ENCODE results near the gene SH2D4B. TPM values are rescaled to one million over a fixed set of nuclear protein-coding genes. Genes with fewer than 3 reads are reported as not detected.

SH2D4B gene
- total and polyA plus RNA-seq, 7 donors: 0.06 to 0.33 TPM; not detected in 5

GRCh38 chr10:80509403-80510161, 28.1 kb upstream of the SH2D4B start:
- intact Hi-C loops (cut with DNase I): no loop called here
- peak in 2 of 4 donors; percentile 17 to 35 for TF ChIP-seq POLR2AphosphoS5 (IDR thresholded peaks at IDR 0.05)
- no peak for TF ChIP-seq EP300 (IDR thresholded peaks at IDR 0.05)
- H3K27me3 ChIP-seq: no peaks in the 10 kb centered on the region
- H3K36me3 ChIP-seq: peaks cover 6 to 63% (median 33%) of the 10 kb centered on the region in 4 donors
- H3K4me3 ChIP-seq: no peak overlapping the region
- no peaks in the 10 kb centered on the region for H3K9me3 ChIP-seq
- H3K4me1 ChIP-seq: peaks cover 0 to 23% (median 14%) of the 10 kb centered on the region in 4 donors
- 80 to 89% methylated on average over 18 of the region's 18 CpGs for WGBS, 2 donors
- DNase-seq: peak; percentile 63
- H3K27ac ChIP-seq: peak overlapping the region in 3 of 4 donors; percentile 1 to 55 (median 2)

GRCh38 chr10:80512031-80512526, 25.6 kb upstream of the SH2D4B start:
- Histone ChIP-seq H3K4me1 (no peaks in the 10 kb centered on the region), H3K36me3 (peaks cover 13 to 85% (median 47%) of the 10 kb centered on the region in 4 donors), H3K27ac (no peak overlapping the region), H3K9me3 (no peaks in the 10 kb centered on the region), H3K4me3 (no peak overlapping the region), H3K27me3 (no peaks in the 10 kb centered on the region)
- 91 to 94% methylated on average over 10 of the region's 10 CpGs for WGBS, 2 donors
- intact Hi-C loops (cut with DNase I): no loop called here
- DNase-seq: peak; percentile 61
- TF ChIP-seq EP300 (IDR thresholded peaks at IDR 0.05) (no peak), POLR2A (IDR thresholded peaks at IDR 0.05) (no peak), CTCF (IDR thresholded peaks at IDR 0.05) (no peak), POLR2AphosphoS5 (IDR thresholded peaks at IDR 0.05) (no peak)

GRCh38 chr10:80513106-80513505, 24.6 kb upstream of the SH2D4B start:
- H3K36me3 ChIP-seq: peaks cover 13 to 96% (median 56%) of the 10 kb centered on the region in 4 donors
- no peaks in the 10 kb centered on the region for H3K9me3 ChIP-seq
- intact Hi-C loops (cut with DNase I): no loop called here
- no peaks in the 10 kb centered on the region for H3K4me1 ChIP-seq
- 94 to 96% methylated on average over 6 of the region's 6 CpGs for WGBS, 2 donors
- TF ChIP-seq POLR2AphosphoS5 (IDR thresholded peaks at IDR 0.05): no peak
- no peak for TF ChIP-seq CTCF (IDR thresholded peaks at IDR 0.05)
- TF ChIP-seq EP300 (IDR thresholded peaks at IDR 0.05): no peak
- TF ChIP-seq POLR2A (IDR thresholded peaks at IDR 0.05): no peak
- H3K4me3 ChIP-seq: no peak overlapping the region
- H3K27me3 ChIP-seq: no peaks in the 10 kb centered on the region
- DNase-seq: peak; percentile 39
- no peak overlapping the region for H3K27ac ChIP-seq

GRCh38 chr10:80515511-80515910, 22.2 kb upstream of the SH2D4B start:
- Histone ChIP-seq H3K4me3 (no peak overlapping the region), H3K27ac (no peak overlapping the region), H3K4me1 (no peaks in the 10 kb centered on the region), H3K36me3 (peaks cover 10 to 96% (median 56%) of the 10 kb centered on the region in 4 donors), H3K27me3 (no peaks in the 10 kb centered on the region), H3K9me3 (no peaks in the 10 kb centered on the region)
- TF ChIP-seq EP300 (IDR thresholded peaks at IDR 0.05) (no peak), POLR2A (IDR thresholded peaks at IDR 0.05) (no peak), CTCF (IDR thresholded peaks at IDR 0.05) (no peak), POLR2AphosphoS5 (IDR thresholded peaks at IDR 0.05) (no peak)
- WGBS, 2 donors: 93 to 94% methylated on average over 5 of the region's 5 CpGs
- peak; percentile 40 for DNase-seq
- intact Hi-C loops (cut with DNase I): no loop called here

GRCh38 chr10:80515941-80516340, 21.8 kb upstream of the SH2D4B start:
- H3K27ac ChIP-seq: no peak overlapping the region
- 91 to 92% methylated on average over 12 of the region's 12 CpGs for WGBS, 2 donors
- H3K36me3 ChIP-seq: peaks cover 10 to 94% (median 56%) of the 10 kb centered on the region in 4 donors
- H3K9me3 ChIP-seq: no peaks in the 10 kb centered on the region
- peak; percentile 62 for DNase-seq
- H3K27me3 ChIP-seq: no peaks in the 10 kb centered on the region
- no peaks in the 10 kb centered on the region for H3K4me1 ChIP-seq
- H3K4me3 ChIP-seq: no peak overlapping the region
- intact Hi-C loops (cut with DNase I): no loop called here
- TF ChIP-seq POLR2AphosphoS5 (IDR thresholded peaks at IDR 0.05) (no peak), POLR2A (IDR thresholded peaks at IDR 0.05) (no peak), EP300 (IDR thresholded peaks at IDR 0.05) (no peak), CTCF (IDR thresholded peaks at IDR 0.05) (no peak)

All from sigmoid colon (tissue), 7 donors.